Suprapubic skin (tissue), 4 donors: ENCODE data around the gene ERMAP. TPM values are rescaled to one million over a fixed set of nuclear protein-coding genes. Genes with fewer than 3 reads are reported as not detected.

Source experiments
- DNase-seq, 2 donors: peaks; one replicate each; pipeline ENCODE4 v3.0.0-alpha.2; 2019; ENCODE audit warnings: low spot score in 2 of 2
- H3K27ac ChIP-seq: fragments of 200-600 bp; sonication (generic); one replicate; pipeline ENCODE4 v1.5.1; 2019
- H3K27me3 ChIP-seq: fragments of 200-600 bp; sonication (generic); one replicate; pipeline ENCODE4 v1.5.1; 2019
- H3K36me3 ChIP-seq: fragments of 200-600 bp; sonication (generic); one replicate; pipeline ENCODE4 v1.5.1; 2019
- H3K4me1 ChIP-seq: fragments of 200-600 bp; sonication (generic); one replicate; pipeline ENCODE4 v1.5.1; 2019
- H3K4me3 ChIP-seq: fragments of 200-600 bp; sonication (generic); one replicate; pipeline ENCODE4 v1.5.1; 2019; ENCODE audit warnings: mild to moderate bottlenecking
- H3K9me3 ChIP-seq: fragments of 200-600 bp; sonication (generic); one replicate; pipeline ENCODE4 v1.5.1; 2019
- EP300 ChIP-seq: sonication (generic); formaldehyde crosslinking; IDR thresholded peaks from one replicate; pipeline ENCODE4 v1.6.1; 2017; ENCODE audit warnings: antibody characterized with exemption
- POLR2A ChIP-seq, 2 donors: fragments of 450-650 bp; IDR thresholded peaks; one replicate each; pipeline ENCODE4 v1.6.1; 2017; ENCODE audit warnings: antibody characterized with exemption in 2 of 2, mild to moderate bottlenecking in 2 of 2, moderate library complexity in 2 of 2
- POLR2AphosphoS5 ChIP-seq, 3 donors: sonication (generic); formaldehyde crosslinking; IDR thresholded peaks; one replicate each; pipeline ENCODE4 v1.6.1; 2017; ENCODE audit warnings: antibody characterized with exemption in 3 of 3
- WGBS: methylation state at CpG from one replicate; pipeline ENCODE4 v1.1.5; 2018; 5-methylcytosine and 5-hydroxymethylcytosine counted together
- total RNA-seq, 4 donors: library from RNA; depleted of rRNA; stranded (reverse); fragments of >200 nt; gene quantifications; one replicate each; pipeline ENCODE4 v1.1.0, GENCODE V29; 2016
- TF ChIP-seq, protein P1 (sequence below), 2 donors: fragments of 200-600 bp in 1 of 2; fragments of 450-650 bp in 1 of 2; sonication (generic) in 1 of 2; IDR thresholded peaks; one replicate each; pipeline ENCODE4 v1.5.1; 2016 to 2019; ENCODE audit warnings: antibody characterized with exemption in 2 of 2, mild to moderate bottlenecking in 1 of 2, moderate library complexity in 1 of 2

The ERMAP gene
- total RNA-seq, 4 donors from 2014 or later = 8.9 to 26.2 (median 14.1) TPM

DNA sequence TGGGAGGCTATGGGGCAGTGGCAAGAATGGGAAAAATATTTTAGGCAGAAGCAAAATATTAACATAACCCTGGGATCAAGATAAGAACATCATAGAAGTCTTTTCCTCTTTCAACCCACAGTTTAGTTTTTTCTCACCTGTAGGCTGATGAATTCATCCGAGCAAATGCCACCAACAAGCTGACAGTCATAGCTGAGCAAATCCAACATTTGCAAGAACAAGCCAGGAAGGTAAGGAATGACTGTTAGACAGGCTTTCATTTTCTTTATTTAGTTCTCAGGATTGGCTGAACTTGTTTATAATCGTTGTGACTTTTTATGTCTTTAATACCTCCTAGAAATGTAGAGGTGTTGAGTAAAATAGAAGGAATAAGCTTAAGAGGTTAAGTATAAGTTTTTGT, 43.5 kb upstream of the ERMAP start:
- no peak for DNase-seq
- Histone ChIP-seq H3K27me3 (no peaks in the 10 kb centered on the region), H3K4me1 (peaks cover 22% of the 10 kb centered on the region), H3K4me3 (no peak overlapping the region), H3K36me3 (peaks cover 37% of the 10 kb centered on the region), H3K9me3 (no peaks in the 10 kb centered on the region), H3K27ac (no peak overlapping the region)
- TF ChIP-seq, protein P1, sequence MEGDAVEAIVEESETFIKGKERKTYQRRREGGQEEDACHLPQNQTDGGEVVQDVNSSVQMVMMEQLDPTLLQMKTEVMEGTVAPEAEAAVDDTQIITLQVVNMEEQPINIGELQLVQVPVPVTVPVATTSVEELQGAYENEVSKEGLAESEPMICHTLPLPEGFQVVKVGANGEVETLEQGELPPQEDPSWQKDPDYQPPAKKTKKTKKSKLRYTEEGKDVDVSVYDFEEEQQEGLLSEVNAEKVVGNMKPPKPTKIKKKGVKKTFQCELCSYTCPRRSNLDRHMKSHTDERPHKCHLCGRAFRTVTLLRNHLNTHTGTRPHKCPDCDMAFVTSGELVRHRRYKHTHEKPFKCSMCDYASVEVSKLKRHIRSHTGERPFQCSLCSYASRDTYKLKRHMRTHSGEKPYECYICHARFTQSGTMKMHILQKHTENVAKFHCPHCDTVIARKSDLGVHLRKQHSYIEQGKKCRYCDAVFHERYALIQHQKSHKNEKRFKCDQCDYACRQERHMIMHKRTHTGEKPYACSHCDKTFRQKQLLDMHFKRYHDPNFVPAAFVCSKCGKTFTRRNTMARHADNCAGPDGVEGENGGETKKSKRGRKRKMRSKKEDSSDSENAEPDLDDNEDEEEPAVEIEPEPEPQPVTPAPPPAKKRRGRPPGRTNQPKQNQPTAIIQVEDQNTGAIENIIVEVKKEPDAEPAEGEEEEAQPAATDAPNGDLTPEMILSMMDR (IDR thresholded peaks at IDR 0.05) = no peak
- TF ChIP-seq POLR2AphosphoS5 (IDR thresholded peaks at IDR 0.05) = no peak
- TF ChIP-seq EP300 = no peak
- no peak for TF ChIP-seq POLR2A (IDR thresholded peaks at IDR 0.05)
- WGBS = 48% methylated on average over 2 of the region's 2 CpGs

DNA sequence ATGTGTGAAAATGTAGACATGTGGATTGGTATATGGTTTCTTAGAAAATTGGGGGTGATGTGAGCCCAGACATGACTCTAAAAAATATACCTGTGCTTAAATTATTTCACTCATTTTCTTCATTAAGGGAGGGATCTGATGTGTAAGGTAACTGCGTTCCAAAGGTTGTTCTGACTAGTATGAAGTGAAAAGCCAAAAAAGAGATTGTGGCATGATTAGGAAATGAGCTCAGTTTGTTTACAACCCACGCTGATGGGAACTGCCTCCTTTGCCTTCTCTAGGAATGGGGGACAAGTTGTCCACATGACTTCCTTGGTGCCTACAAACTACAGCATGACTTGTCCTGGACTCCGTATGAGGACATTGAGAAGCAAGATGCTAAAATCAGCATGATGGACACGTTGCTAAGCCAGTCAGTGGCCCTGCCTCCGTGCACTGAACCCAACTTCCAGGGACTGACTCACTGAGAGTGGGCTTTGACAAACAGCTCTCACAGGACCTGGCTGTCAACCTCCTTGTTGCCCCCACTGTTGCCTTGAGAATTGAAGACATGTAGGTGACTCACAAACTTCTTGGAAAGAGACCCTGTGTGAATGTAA, 41.9 kb upstream of the ERMAP start:
- no peak overlapping the region for H3K27ac ChIP-seq
- H3K4me1 ChIP-seq = peaks cover 6% of the 10 kb centered on the region
- no peaks in the 10 kb centered on the region for H3K9me3 ChIP-seq
- no peak overlapping the region for H3K4me3 ChIP-seq
- 85% methylated on average over 5 of the region's 5 CpGs for WGBS
- DNase-seq = no peak
- H3K27me3 ChIP-seq = no peaks in the 10 kb centered on the region
- peaks cover 47% of the 10 kb centered on the region for H3K36me3 ChIP-seq
- no peak for TF ChIP-seq POLR2A (IDR thresholded peaks at IDR 0.05)
- TF ChIP-seq, protein P1 (IDR thresholded peaks at IDR 0.05) = no peak
- TF ChIP-seq EP300 = no peak
- TF ChIP-seq POLR2AphosphoS5 (IDR thresholded peaks at IDR 0.05) = no peak

- H3K27ac ChIP-seq = no peak overlapping the region
- DNase-seq = no peak
- WGBS = 92% methylated on average over 6 of the region's 6 CpGs
- H3K36me3 ChIP-seq = peaks cover 61% of the 10 kb centered on the region
- no peak for TF ChIP-seq POLR2AphosphoS5 (IDR thresholded peaks at IDR 0.05)
- TF ChIP-seq, protein P1 (IDR thresholded peaks at IDR 0.05) = no peak
- TF ChIP-seq EP300 = no peak
- no peak for TF ChIP-seq POLR2A (IDR thresholded peaks at IDR 0.05)
- peaks cover 4% of the 10 kb centered on the region for H3K4me1 ChIP-seq
- H3K4me3 ChIP-seq = no peak overlapping the region
- H3K27me3 ChIP-seq = no peaks in the 10 kb centered on the region
- no peaks in the 10 kb centered on the region for H3K9me3 ChIP-seq
Observed at GRCh38 chr1:42776502-42776901, 40.4 kb upstream of the ERMAP start.

DNA sequence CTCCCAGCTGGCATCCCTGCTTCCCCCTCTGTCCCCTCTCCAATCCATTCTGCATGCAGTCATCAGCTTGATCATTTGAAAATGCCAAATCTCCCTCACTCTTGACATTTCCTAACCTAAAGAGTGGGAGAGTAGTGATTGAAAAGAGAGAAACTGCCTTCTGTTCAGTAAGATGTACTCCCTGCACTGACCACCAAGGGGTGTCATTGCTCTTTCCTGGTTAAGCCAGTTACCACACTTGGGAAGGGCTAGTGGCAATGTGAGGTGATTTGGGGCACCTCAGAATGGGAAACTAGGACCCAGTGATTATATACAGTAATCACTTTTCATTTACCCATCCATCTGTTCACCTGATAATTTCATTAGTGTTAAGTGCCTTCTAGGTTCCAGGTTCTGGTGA, 39.1 kb upstream of the ERMAP start:
- peaks cover 64% of the 10 kb centered on the region for H3K36me3 ChIP-seq
- no peaks in the 10 kb centered on the region for H3K27me3 ChIP-seq
- no peak overlapping the region for H3K27ac ChIP-seq
- H3K4me3 ChIP-seq = no peak overlapping the region
- TF ChIP-seq EP300 = no peak
- TF ChIP-seq POLR2A (IDR thresholded peaks at IDR 0.05) = no peak
- no peak for TF ChIP-seq POLR2AphosphoS5 (IDR thresholded peaks at IDR 0.05)
- TF ChIP-seq, protein P1 (IDR thresholded peaks at IDR 0.05) = peak; percentile 32 to 52
- DNase-seq = no peak
- no peaks in the 10 kb centered on the region for H3K9me3 ChIP-seq
- no peaks in the 10 kb centered on the region for H3K4me1 ChIP-seq

GRCh38 chr1:42779725-42780124, 37.2 kb upstream of the ERMAP start:
- no peak for TF ChIP-seq POLR2AphosphoS5 (IDR thresholded peaks at IDR 0.05)
- no peak for TF ChIP-seq POLR2A (IDR thresholded peaks at IDR 0.05)
- no peak for TF ChIP-seq EP300
- TF ChIP-seq, protein P1 (IDR thresholded peaks at IDR 0.05) = no peak
- Histone ChIP-seq H3K9me3 (no peaks in the 10 kb centered on the region), H3K4me1 (peaks cover under 1% of the 10 kb centered on the region), H3K36me3 (peaks cover 58% of the 10 kb centered on the region), H3K27ac (no peak overlapping the region), H3K4me3 (no peak overlapping the region), H3K27me3 (no peaks in the 10 kb centered on the region)
- DNase-seq = no peak
- 89% methylated on average over 2 of the region's 2 CpGs for WGBS
